Measurements from ENCODE around the gene WWC2.

Gene WWC2

DNA sequence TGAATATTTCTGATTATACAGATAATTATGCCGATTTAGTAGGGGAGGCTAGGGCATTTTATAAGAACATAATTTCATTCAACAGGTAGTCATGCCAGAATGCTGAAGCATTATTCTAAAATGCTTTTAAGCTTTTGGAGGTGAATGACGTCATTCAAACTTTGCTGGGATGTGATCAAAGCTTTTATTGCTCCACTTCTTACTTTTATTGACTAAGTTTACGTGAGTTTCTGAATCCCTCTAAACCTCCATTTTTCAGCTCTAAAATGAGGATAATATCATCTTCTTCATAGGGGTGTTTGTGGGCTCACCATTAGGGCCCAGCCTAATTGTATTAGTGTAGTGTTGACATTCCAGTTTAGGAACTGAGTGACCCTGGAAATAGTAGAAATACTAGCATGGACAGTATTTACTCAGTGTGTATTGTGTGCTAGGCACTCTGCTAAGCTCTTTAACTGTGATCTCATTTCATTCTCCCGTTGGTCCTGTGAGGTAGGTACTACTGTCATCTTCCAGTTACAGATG is 3.0 kb downstream of the WWC2 start:
- Histone ChIP-seq H3K36me3 (ENCODE audit: control insufficient read depth, low read length) (no peaks in the 10 kb centered on the region), H3K4me3 (ENCODE audit: low read length) (no peak overlapping the region), H3K9me3 (ENCODE audit: control insufficient read depth, insufficient read depth, low read length) (peaks cover 3% of the 10 kb centered on the region; the same call in 1 of the 2 replicates), H3K79me2 (ENCODE audit: control insufficient read depth, low read length) (no peaks in the 10 kb centered on the region), H3K4me1 (ENCODE audit: control insufficient read depth, low read length) (no peaks in the 10 kb centered on the region), H4K20me1 (ENCODE audit: control insufficient read depth, insufficient read depth, low read depth, low read length) (no peaks in the 10 kb centered on the region), H3K27ac (ENCODE audit: low read depth, low read length) (no peak overlapping the region), H3K27me3 (ENCODE audit: control insufficient read depth, low read length) (no peaks in the 10 kb centered on the region), H3K9me2 (replicated peaks; ENCODE audit: control insufficient read depth, low read length) (no peaks in the 10 kb centered on the region), H3K4me2 (ENCODE audit: low read length) (no peak overlapping the region), H3F3A (ENCODE audit: control insufficient read depth, insufficient read depth) (no peaks in the 10 kb centered on the region)
- no peak for TF ChIP-seq EZH2phosphoT487 (IDR thresholded peaks at IDR 0.05; ENCODE audit: borderline replicate concordance, low read length)
- TF ChIP-seq, protein P1, sequence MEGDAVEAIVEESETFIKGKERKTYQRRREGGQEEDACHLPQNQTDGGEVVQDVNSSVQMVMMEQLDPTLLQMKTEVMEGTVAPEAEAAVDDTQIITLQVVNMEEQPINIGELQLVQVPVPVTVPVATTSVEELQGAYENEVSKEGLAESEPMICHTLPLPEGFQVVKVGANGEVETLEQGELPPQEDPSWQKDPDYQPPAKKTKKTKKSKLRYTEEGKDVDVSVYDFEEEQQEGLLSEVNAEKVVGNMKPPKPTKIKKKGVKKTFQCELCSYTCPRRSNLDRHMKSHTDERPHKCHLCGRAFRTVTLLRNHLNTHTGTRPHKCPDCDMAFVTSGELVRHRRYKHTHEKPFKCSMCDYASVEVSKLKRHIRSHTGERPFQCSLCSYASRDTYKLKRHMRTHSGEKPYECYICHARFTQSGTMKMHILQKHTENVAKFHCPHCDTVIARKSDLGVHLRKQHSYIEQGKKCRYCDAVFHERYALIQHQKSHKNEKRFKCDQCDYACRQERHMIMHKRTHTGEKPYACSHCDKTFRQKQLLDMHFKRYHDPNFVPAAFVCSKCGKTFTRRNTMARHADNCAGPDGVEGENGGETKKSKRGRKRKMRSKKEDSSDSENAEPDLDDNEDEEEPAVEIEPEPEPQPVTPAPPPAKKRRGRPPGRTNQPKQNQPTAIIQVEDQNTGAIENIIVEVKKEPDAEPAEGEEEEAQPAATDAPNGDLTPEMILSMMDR (IDR thresholded peaks at IDR 0.05; ENCODE audit: low read depth, low read length, poor library complexity, severe bottlenecking) = no peak

- TF ChIP-seq EZH2phosphoT487 (IDR thresholded peaks at IDR 0.05; ENCODE audit: borderline replicate concordance, low read length) = no peak
- TF ChIP-seq, protein P1 (IDR thresholded peaks at IDR 0.05; ENCODE audit: low read depth, low read length, poor library complexity, severe bottlenecking) = no peak
- H3K4me1 ChIP-seq (ENCODE audit: control insufficient read depth, low read length) = no peaks in the 10 kb centered on the region
- H3K27ac ChIP-seq (ENCODE audit: low read depth, low read length) = no peak overlapping the region
- H3K27me3 ChIP-seq (ENCODE audit: control insufficient read depth, low read length) = no peaks in the 10 kb centered on the region
- H3K79me2 ChIP-seq (ENCODE audit: control insufficient read depth, low read length) = no peaks in the 10 kb centered on the region
- no peaks in the 10 kb centered on the region for H3F3A ChIP-seq (ENCODE audit: control insufficient read depth, insufficient read depth)
- H3K9me3 ChIP-seq (ENCODE audit: control insufficient read depth, insufficient read depth, low read length) = no peaks in the 10 kb centered on the region
- no peak overlapping the region for H3K4me2 ChIP-seq (ENCODE audit: low read length)
- no peaks in the 10 kb centered on the region for H3K9me2 ChIP-seq (replicated peaks; ENCODE audit: control insufficient read depth, low read length)
- no peak overlapping the region for H3K4me3 ChIP-seq (ENCODE audit: low read length)
- no peaks in the 10 kb centered on the region for H3K36me3 ChIP-seq (ENCODE audit: control insufficient read depth, low read length)
- no peaks in the 10 kb centered on the region for H4K20me1 ChIP-seq (ENCODE audit: control insufficient read depth, insufficient read depth, low read depth, low read length)
Measured at GRCh38 chr4:183105092-183105491, 6.0 kb downstream of the WWC2 start.

- H3K79me2 ChIP-seq (ENCODE audit: control insufficient read depth, low read length) = no peaks in the 10 kb centered on the region
Measured at GRCh38 chr4:183106839-183107238, 7.8 kb downstream of the WWC2 start.

More at GRCh38 chr4:183106839-183107238, 7.8 kb downstream of the WWC2 start:
- TF ChIP-seq, protein P1 (IDR thresholded peaks at IDR 0.05; ENCODE audit: low read depth, low read length, poor library complexity, severe bottlenecking) = no peak
- no peak for TF ChIP-seq EZH2phosphoT487 (IDR thresholded peaks at IDR 0.05; ENCODE audit: borderline replicate concordance, low read length)
- no peaks in the 10 kb centered on the region for H4K20me1 ChIP-seq (ENCODE audit: control insufficient read depth, insufficient read depth, low read depth, low read length)
- H3K9me2 ChIP-seq (replicated peaks; ENCODE audit: control insufficient read depth, low read length) = no peaks in the 10 kb centered on the region
- H3K36me3 ChIP-seq (ENCODE audit: control insufficient read depth, low read length) = no peaks in the 10 kb centered on the region
- no peak overlapping the region for H3K4me3 ChIP-seq (ENCODE audit: low read length)
- no peaks in the 10 kb centered on the region for H3K9me3 ChIP-seq (ENCODE audit: control insufficient read depth, insufficient read depth, low read length)
- H3K4me2 ChIP-seq (ENCODE audit: low read length) = no peak overlapping the region
- H3K27me3 ChIP-seq (ENCODE audit: control insufficient read depth, low read length) = no peaks in the 10 kb centered on the region
- H3F3A ChIP-seq (ENCODE audit: control insufficient read depth, insufficient read depth) = no peaks in the 10 kb centered on the region
- H3K27ac ChIP-seq (ENCODE audit: low read depth, low read length) = no peak overlapping the region
- H3K4me1 ChIP-seq (ENCODE audit: control insufficient read depth, low read length) = no peaks in the 10 kb centered on the region

All from DOHH2 (cell line).